Hepatocyte (in vitro differentiated cells): ENCODE measurements around the gene LEMD2.

ENCODE experiments used
- EZH2 ChIP-seq: fragments of 200-600 bp; sonication (generic); IDR thresholded peaks from 2 replicates; pipeline ENCODE4 v1.6.1; 2016; ENCODE audit warnings: antibody characterized with exemption, mild to moderate bottlenecking, borderline replicate concordance
- EZH2phosphoT487 ChIP-seq: fragments of 200-600 bp; sonication (generic); IDR thresholded peaks from one replicate; pipeline ENCODE4 v1.6.1; 2018; ENCODE audit warnings: antibody characterized with exemption, mild to moderate bottlenecking, low read depth, moderate library complexity; ENCODE audit not compliant: unreplicated experiment, severe bottlenecking
- TF ChIP-seq, protein P1 (sequence below): fragments of 200-600 bp; sonication (generic); IDR thresholded peaks from 2 replicates; pipeline ENCODE4 v1.5.1; 2016; ENCODE audit warnings: antibody characterized with exemption, mild to moderate bottlenecking; ENCODE audit not compliant: poor library complexity

DNA sequence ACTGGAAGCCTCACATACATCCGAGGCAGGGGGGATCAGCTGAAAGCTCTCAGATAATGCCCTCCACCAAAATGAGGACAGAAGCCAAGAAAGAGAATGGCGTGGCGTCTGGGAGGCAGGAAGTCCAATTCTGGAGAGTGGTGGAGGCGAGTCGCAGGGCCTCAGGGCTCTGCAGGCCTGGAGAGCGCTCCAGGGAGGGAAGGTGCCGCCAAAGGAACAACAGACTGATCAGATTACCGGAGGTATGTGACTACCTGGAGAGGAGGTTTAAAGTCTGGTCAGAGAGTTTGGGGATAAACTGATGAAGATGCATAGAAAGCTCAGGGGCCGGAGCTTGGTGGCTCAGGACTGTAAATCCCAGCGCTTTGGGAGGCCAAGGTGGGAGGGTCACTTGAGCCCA, 31.0 kb downstream of the LEMD2 start:
- TF ChIP-seq, protein P1, sequence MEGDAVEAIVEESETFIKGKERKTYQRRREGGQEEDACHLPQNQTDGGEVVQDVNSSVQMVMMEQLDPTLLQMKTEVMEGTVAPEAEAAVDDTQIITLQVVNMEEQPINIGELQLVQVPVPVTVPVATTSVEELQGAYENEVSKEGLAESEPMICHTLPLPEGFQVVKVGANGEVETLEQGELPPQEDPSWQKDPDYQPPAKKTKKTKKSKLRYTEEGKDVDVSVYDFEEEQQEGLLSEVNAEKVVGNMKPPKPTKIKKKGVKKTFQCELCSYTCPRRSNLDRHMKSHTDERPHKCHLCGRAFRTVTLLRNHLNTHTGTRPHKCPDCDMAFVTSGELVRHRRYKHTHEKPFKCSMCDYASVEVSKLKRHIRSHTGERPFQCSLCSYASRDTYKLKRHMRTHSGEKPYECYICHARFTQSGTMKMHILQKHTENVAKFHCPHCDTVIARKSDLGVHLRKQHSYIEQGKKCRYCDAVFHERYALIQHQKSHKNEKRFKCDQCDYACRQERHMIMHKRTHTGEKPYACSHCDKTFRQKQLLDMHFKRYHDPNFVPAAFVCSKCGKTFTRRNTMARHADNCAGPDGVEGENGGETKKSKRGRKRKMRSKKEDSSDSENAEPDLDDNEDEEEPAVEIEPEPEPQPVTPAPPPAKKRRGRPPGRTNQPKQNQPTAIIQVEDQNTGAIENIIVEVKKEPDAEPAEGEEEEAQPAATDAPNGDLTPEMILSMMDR = no peak
- TF ChIP-seq EZH2 = no peak
- TF ChIP-seq EZH2phosphoT487 = no peak
